ENCODE results near the gene AIP. TPM values are rescaled to one million over a fixed set of nuclear protein-coding genes. Genes with fewer than 3 reads are reported as not detected.

AIP gene
- total RNA-seq, 4 donors from 2014 or later = 88.2 to 117 (median 96.0) TPM

GRCh38 chr11:67435727-67436458 lies 46.9 kb upstream of the AIP start:
- peak overlapping the region in 2 of 4 donors; percentile 40 to 45 for H3K27ac ChIP-seq
- TF ChIP-seq EP300 (IDR thresholded peaks at IDR 0.05) (no peak), POLR2A (IDR thresholded peaks at IDR 0.05) (no peak), CTCF (IDR thresholded peaks at IDR 0.05) (no peak)
- H3K9me3 ChIP-seq = no peaks in the 10 kb centered on the region
- 87 to 88% methylated on average over 19 to 26 of the region's 38 CpGs for WGBS, 2 donors
- H3K4me3 ChIP-seq = peak overlapping the region in 1 of 4 donors; percentile 55
- DNase-seq (ENCODE audit: low spot score in 2 of 2) = no peak
- H3K27me3 ChIP-seq = no peaks in the 10 kb centered on the region
- peaks cover 0 to 36% (median 10%) of the 10 kb centered on the region in 4 donors for H3K4me1 ChIP-seq
- H3K36me3 ChIP-seq = peaks cover 0 to 99% (median 19%) of the 10 kb centered on the region in 3 donors

GRCh38 chr11:67436459-67437081 lies 46.3 kb upstream of the AIP start:
- peaks cover 0 to 43% (median 10%) of the 10 kb centered on the region in 4 donors for H3K4me1 ChIP-seq
- no peaks in the 10 kb centered on the region for H3K27me3 ChIP-seq
- H3K9me3 ChIP-seq = no peaks in the 10 kb centered on the region
- WGBS, 2 donors = 51 to 53% methylated on average over 6 of the region's 6 CpGs
- peak overlapping the region in 1 of 4 donors; percentile 55 for H3K4me3 ChIP-seq
- peak overlapping the region in 3 of 4 donors; percentile 40 to 83 (median 43) for H3K27ac ChIP-seq
- TF ChIP-seq CTCF (IDR thresholded peaks at IDR 0.05) (no peak), EP300 (IDR thresholded peaks at IDR 0.05) (no peak), POLR2A (IDR thresholded peaks at IDR 0.05) (no peak)
- peaks cover 0 to 99% (median 18%) of the 10 kb centered on the region in 3 donors for H3K36me3 ChIP-seq
- DNase-seq (ENCODE audit: low spot score in 2 of 2) = no peak

- no peak for DNase-seq (ENCODE audit: low spot score in 2 of 2)
- 62 to 77% methylated on average over 17 to 22 of the region's 26 CpGs for WGBS, 2 donors
- Histone ChIP-seq H3K4me1 (peaks cover 0 to 49% (median 14%) of the 10 kb centered on the region in 4 donors), H3K4me3 (peak within 1 kb of the TSS in 2 of 4 donors; percentile 12 to 55), H3K36me3 (peaks cover 0 to 98% (median 13%) of the 10 kb centered on the region in 3 donors), H3K27ac (peak within 1 kb of the TSS in 3 of 4 donors; percentile 65 to 83 (median 74)), H3K9me3 (no peaks in the 10 kb centered on the region), H3K27me3 (no peaks in the 10 kb centered on the region)
- TF ChIP-seq EP300 (IDR thresholded peaks at IDR 0.05) (no peak), POLR2A (IDR thresholded peaks at IDR 0.05) (no peak), CTCF (IDR thresholded peaks at IDR 0.05) (no peak)
Measured at GRCh38 chr11:67437082-67437808, 45.6 kb upstream of the AIP start, which contains the start of gene PTPRCAP. Gene PTPRCAP (minus strand): TSS chr11:67437682. CDS start chr11:67437619, 63 bp downstream.

- Histone ChIP-seq H3K36me3 (peaks cover 0 to 93% (median 10%) of the 10 kb centered on the region in 3 donors), H3K4me1 (peaks cover 0 to 55% (median 19%) of the 10 kb centered on the region in 4 donors), H3K9me3 (no peaks in the 10 kb centered on the region), H3K27me3 (no peaks in the 10 kb centered on the region), H3K27ac (peak overlapping the region in 2 of 4 donors; percentile 40 to 83), H3K4me3 (peak overlapping the region in 2 of 4 donors; percentile 12 to 55)
- TF ChIP-seq POLR2A (IDR thresholded peaks at IDR 0.05) (no peak), EP300 (IDR thresholded peaks at IDR 0.05) (no peak), CTCF (IDR thresholded peaks at IDR 0.05) (no peak)
- no peak for DNase-seq (ENCODE audit: low spot score in 2 of 2)
- WGBS, 2 donors = 62 to 68% methylated on average over 3 of the region's 3 CpGs
Measured at GRCh38 chr11:67437809-67438157, 45.0 kb upstream of the AIP start.
